Progenitor cell of endocrine pancreas (in vitro differentiated cells): ENCODE results near the gene KCTD19. TPM values are rescaled to one million over a fixed set of nuclear protein-coding genes. Genes with fewer than 3 reads are reported as not detected.

Experiments
- DNase-seq: peaks from one replicate; pipeline ENCODE4 v3.0.0; 2021; ENCODE audit warnings: low spot score; ENCODE audit not compliant: unreplicated experiment
- H3K27ac Mint-ChIP-seq: 2 replicates; pipeline ENCODE4 v1.8.0; 2021; ENCODE audit warnings: mild to moderate bottlenecking, moderate library complexity, mixed read lengths
- H3K27me3 Mint-ChIP-seq: 2 replicates; pipeline ENCODE4 v1.8.0; 2021; ENCODE audit warnings: mixed read lengths
- H3K36me3 Mint-ChIP-seq: 2 replicates; pipeline ENCODE4 v1.8.0; 2022; ENCODE audit warnings: mixed read lengths; ENCODE audit not compliant: insufficient read depth
- H3K4me1 Mint-ChIP-seq: 2 replicates; pipeline ENCODE4 v1.8.0; 2021; ENCODE audit warnings: low read depth, mixed read lengths
- H3K4me3 Mint-ChIP-seq: 2 replicates; pipeline ENCODE4 v1.8.0; 2021; ENCODE audit warnings: low read depth, mild to moderate bottlenecking, moderate library complexity, mixed read lengths
- H3K9me3 Mint-ChIP-seq: 2 replicates; pipeline ENCODE4 v1.8.0; 2021; ENCODE audit warnings: low read depth, mixed read lengths
- total RNA-seq: library from RNA; stranded (reverse); gene quantifications from 2 replicates; pipeline ENCODE4 v1.2.1, GENCODE V29; 2021
- TF ChIP-seq, protein P1 (sequence below): fragments of 200-600 bp; sonication (generic); IDR thresholded peaks from one replicate; pipeline ENCODE4 v1.5.0; 2021; ENCODE audit warnings: antibody characterized with exemption, mild to moderate bottlenecking; ENCODE audit not compliant: unreplicated experiment

Gene KCTD19
- total RNA-seq, 1 donor from 2014 or later: 0.14 TPM

GRCh38 chr16:67349172-67349571 lies 22.6 kb upstream of the KCTD19 start:
- Mint-ChIP-seq H3K4me3 (no peak overlapping the region), H3K9me3 (no peaks in the 10 kb centered on the region), H3K27ac (no peak overlapping the region), H3K4me1 (peaks cover 7% of the 10 kb centered on the region), H3K36me3 (no peaks in the 10 kb centered on the region), H3K27me3 (no peaks in the 10 kb centered on the region)
- TF ChIP-seq, protein P1, sequence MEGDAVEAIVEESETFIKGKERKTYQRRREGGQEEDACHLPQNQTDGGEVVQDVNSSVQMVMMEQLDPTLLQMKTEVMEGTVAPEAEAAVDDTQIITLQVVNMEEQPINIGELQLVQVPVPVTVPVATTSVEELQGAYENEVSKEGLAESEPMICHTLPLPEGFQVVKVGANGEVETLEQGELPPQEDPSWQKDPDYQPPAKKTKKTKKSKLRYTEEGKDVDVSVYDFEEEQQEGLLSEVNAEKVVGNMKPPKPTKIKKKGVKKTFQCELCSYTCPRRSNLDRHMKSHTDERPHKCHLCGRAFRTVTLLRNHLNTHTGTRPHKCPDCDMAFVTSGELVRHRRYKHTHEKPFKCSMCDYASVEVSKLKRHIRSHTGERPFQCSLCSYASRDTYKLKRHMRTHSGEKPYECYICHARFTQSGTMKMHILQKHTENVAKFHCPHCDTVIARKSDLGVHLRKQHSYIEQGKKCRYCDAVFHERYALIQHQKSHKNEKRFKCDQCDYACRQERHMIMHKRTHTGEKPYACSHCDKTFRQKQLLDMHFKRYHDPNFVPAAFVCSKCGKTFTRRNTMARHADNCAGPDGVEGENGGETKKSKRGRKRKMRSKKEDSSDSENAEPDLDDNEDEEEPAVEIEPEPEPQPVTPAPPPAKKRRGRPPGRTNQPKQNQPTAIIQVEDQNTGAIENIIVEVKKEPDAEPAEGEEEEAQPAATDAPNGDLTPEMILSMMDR: peak; percentile 40
- DNase-seq: no peak

DNA sequence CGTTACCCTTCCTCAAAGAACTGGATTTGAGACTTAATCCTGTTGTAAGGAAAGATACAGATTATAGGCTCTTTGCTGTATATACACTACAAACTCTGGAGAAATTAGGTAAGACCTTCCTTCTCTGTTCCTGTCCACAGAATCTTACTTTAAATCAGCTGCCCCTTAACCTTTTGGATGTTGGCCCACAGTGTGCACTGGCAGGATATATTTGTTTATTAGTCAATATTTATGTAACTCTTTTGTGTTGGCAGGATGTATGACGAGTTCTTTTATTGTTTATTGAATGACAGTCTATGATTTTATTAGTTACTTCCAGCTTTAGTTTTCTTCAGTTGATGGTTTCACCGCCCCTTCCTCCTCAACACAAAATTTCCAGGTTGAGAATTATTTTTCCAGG lies 19.8 kb upstream of the KCTD19 start:
- Mint-ChIP-seq H3K9me3 (no peaks in the 10 kb centered on the region), H3K27ac (no peak overlapping the region), H3K4me3 (no peak overlapping the region), H3K27me3 (no peaks in the 10 kb centered on the region), H3K4me1 (peaks cover 3% of the 10 kb centered on the region), H3K36me3 (no peaks in the 10 kb centered on the region)
- TF ChIP-seq, protein P1: no peak
- no peak for DNase-seq

DNA sequence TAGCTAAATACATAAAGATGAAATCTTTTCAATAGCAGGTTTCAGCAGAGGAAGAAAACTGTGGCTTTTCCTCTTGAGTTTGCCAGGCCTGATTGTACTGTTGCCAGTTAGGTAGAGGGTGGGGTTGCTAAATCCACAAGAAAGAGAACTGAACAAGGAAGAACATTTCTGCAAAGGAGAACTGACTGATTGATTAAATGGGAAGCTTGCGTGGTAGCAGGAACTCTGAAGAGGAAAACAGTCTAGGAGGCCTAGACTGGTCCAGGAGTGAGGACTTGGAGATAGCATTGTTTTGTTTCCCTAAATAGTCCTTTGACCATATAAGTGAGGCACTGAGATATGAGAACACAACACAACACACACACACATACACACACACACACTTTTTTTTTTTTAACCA lies 18.9 kb upstream of the KCTD19 start:
- Mint-ChIP-seq H3K4me1 (peaks cover 3% of the 10 kb centered on the region), H3K27me3 (no peaks in the 10 kb centered on the region), H3K27ac (no peak overlapping the region), H3K36me3 (no peaks in the 10 kb centered on the region), H3K4me3 (no peak overlapping the region), H3K9me3 (no peaks in the 10 kb centered on the region)
- TF ChIP-seq, protein P1: no peak
- no peak for DNase-seq

DNA sequence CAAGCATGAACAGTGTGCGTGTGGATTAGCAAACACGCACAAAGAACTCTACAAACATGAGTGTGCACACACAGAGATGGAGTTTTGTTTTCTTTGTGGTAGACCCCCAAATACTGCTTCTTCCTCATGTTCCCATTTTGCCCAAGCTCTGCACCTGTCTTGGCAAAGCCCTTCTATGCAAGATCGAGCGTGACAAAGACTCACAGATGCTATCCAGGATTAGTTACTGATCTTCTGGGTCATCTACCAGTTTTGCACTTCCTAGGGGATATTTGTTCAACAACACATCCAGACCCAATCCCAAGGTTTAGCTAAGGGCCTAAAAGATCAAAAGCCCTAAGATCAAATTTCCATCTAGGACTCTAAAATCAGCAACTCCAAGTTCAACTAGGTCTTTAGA lies 16.1 kb upstream of the KCTD19 start:
- DNase-seq: no peak
- Mint-ChIP-seq H3K4me1 (peaks cover 3% of the 10 kb centered on the region), H3K36me3 (no peaks in the 10 kb centered on the region), H3K4me3 (no peak overlapping the region), H3K27ac (no peak overlapping the region), H3K9me3 (no peaks in the 10 kb centered on the region), H3K27me3 (no peaks in the 10 kb centered on the region)
- TF ChIP-seq, protein P1: no peak

DNA sequence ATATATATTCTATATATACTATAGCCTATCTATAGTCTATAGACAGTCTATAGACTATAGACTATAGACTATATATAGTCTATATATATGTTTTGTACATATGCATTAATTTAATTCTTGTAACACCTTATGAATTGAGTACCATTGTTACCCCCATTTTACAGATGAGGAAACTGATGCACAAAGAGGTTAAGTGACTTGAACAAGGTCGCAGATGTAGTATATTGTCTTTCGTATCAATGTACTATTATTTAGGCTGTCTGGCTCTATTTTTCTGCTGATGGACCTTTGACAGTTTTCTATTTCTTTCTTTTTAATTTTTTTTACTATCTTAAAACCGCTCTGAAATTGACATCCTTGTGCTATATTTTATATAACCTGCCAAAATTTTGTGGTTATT lies 14.7 kb upstream of the KCTD19 start:
- Mint-ChIP-seq H3K36me3 (no peaks in the 10 kb centered on the region), H3K27me3 (no peaks in the 10 kb centered on the region), H3K27ac (no peak overlapping the region), H3K9me3 (no peaks in the 10 kb centered on the region), H3K4me1 (no peaks in the 10 kb centered on the region), H3K4me3 (no peak overlapping the region)
- DNase-seq: no peak
- TF ChIP-seq, protein P1: no peak
